GM12873 (cell line): ENCODE data around the gene GATA1.

Experiments used
- CTCF ChIP-seq: IDR thresholded peaks from 2 replicates; pipeline ENCODE4 v1.5.1; 2012; ENCODE audit warnings: low read depth, mild to moderate bottlenecking, moderate library complexity, low read length, control low read depth; ENCODE audit not compliant: insufficient read depth; ENCODE audit errors: missing control alignments

Gene GATA1

GRCh38 chrX:48770296-48770695 is 16.1 kb upstream of the GATA1 start:
- TF ChIP-seq CTCF, result no peak

- TF ChIP-seq CTCF, result no peak
These were observed 13.8 kb upstream of the GATA1 start for GRCh38 chrX:48772602-48773001.

GRCh38 chrX:48776818-48777439 is 9.5 kb upstream of the GATA1 start:
- TF ChIP-seq CTCF, result no peak

- TF ChIP-seq CTCF, result no peak
These were observed 7.0 kb upstream of the GATA1 start for GRCh38 chrX:48779399-48779798.

GRCh38 chrX:48781705-48782104 is 4.7 kb upstream of the GATA1 start:
- no peak for TF ChIP-seq CTCF

GRCh38 chrX:48782216-48782615 is 4.2 kb upstream of the GATA1 start:
- no peak for TF ChIP-seq CTCF

GRCh38 chrX:48782795-48783194 is 3.6 kb upstream of the GATA1 start:
- no peak for TF ChIP-seq CTCF
